GM19023 (cell line): Measurements from ENCODE around the gene PTPRE.

ENCODE experiments used
- ATAC-seq: cut with Tn5 transposase; IDR thresholded peaks from one replicate; pipeline ENCODE4 v1.9.1; 2021; ENCODE audit warnings: mild to moderate bottlenecking, moderate library complexity; ENCODE audit not compliant: unreplicated experiment

The PTPRE gene

GRCh38 chr10:128109707-128110106 is 202.8 kb downstream of the PTPRE start:
- ATAC-seq: no peak

DNA sequence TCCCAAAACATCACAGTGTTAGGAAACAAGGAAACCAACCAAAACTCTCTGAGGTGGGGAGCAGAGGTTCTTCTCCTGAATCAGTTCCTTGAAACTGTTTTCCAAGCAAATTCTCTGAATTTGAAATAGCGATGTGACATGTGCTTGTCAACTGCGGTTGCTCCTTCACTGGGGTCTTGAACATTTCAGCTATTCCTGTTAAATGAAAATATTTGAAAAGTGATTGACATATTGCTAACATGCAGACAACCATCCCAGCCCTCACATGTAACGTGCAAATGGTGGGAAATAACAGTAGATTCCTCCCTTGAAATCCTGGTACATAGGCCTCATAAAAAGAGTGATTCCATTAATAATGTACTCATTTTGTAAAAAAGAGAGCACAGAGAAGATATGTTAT is 203.4 kb downstream of the PTPRE start:
- ATAC-seq: no peak

DNA sequence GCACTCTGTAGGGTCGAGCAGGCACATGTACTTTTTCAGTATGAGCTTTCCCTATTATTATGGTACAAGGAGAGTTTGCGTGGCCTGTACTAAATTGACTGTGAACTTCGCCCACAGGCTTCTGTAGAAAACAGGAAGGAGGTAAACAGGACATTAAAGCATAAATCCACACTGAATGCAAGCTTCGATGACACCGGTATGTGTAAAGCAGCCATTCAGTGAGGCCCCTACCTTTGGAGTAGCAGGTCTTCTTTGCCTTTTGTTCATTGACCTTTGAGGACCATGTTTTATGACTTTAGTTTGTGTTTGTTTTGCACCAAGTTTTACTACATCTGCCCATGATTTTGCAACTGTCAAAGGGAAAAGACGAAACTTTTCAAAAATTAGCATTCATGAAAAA is 204.8 kb downstream of the PTPRE start:
- no peak for ATAC-seq

DNA sequence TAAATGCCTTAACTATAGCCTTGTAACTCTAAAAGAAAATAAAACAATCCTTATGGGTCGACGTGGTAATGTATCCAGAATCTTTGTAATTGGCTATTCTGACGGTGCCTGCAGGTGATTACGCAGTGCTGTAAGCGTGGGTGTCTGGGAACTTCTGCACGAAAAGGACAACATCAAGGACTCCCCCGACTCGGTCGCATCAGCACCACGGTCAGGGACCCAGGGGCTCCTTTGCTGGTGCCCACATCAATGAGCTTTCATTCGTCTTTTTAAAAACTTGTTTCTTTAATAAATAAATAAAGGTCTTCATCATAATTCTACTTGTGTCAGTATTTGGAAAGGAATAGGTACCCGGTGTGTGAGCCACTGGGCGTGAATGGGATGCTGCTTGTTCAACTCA is 206.1 kb downstream of the PTPRE start:
- no peak for ATAC-seq

DNA sequence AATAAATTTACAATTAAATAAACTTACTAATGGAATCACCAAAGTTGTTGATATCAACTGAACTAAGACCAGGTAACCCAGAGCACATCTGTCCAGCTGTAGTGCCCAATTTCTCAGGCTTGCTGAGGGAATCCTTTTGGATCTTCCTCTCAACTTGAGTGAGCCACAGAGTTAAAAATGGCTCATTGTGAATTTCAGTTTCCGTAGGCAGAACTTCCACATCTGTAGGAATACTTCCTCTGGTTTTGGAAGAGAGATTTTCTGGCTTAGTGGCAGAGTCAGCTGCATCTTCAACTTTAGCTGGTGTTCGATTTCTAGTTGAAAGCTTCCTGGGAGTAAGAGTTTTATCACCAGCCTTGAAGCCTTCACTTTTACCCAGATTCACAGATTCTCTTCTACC is 208.0 kb downstream of the PTPRE start:
- ATAC-seq: no peak

- no peak for ATAC-seq
These were observed 208.5 kb downstream of the PTPRE start for GRCh38 chr10:128115356-128115755.

DNA sequence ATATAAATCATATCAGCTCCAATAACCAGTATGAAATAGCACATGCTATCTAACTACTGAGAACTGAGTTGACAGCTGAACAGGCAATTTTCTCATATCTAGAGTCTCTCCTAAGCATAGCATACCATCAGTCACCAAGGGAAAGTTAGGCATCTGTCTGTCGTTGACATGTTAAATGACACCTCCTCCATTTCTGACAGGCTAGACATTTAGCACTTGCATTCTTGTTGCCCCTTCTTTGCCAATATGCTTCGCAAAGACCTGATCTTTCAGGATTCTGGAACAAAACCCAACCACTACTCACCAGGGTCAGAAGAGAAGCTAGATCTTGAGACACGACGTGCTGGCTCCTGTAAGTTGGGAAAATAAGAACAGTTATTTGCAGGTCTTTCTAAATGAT is 209.3 kb downstream of the PTPRE start:
- ATAC-seq: no peak

DNA sequence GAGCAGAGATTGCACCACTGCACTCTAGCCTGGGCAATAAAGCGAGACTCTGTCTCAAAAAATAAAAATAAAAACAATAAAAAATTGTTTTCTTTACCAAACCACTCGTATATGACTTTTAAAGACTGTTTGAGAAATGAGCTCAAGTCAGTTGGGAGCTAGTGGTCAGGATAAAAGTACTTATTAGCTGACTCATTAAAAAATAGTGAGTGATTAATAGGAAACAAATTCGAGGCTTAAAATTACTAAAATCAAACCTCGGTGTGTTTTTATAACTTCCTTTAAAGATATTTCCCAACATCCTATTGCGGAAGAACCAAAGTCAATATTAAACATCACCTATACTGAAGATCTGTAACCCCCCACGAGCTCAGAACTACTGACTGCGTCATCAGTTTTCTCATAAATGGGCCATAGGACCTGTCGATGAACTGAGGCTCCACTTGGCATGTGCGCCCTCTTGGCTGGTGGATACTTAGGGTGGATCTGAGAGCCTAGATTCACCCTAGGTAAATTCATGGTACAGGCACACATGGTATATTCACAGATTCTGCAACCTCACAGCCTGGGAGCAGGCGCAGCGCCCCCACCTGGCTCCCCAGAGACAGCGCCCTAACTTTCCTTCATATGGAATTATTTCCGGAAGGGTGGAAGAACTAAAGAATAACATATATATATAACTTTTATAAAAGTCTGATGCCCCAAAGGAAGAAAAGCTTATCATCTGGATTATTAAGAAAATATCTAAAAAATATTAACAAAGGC is 210.1 kb downstream of the PTPRE start:
- no peak for ATAC-seq

DNA sequence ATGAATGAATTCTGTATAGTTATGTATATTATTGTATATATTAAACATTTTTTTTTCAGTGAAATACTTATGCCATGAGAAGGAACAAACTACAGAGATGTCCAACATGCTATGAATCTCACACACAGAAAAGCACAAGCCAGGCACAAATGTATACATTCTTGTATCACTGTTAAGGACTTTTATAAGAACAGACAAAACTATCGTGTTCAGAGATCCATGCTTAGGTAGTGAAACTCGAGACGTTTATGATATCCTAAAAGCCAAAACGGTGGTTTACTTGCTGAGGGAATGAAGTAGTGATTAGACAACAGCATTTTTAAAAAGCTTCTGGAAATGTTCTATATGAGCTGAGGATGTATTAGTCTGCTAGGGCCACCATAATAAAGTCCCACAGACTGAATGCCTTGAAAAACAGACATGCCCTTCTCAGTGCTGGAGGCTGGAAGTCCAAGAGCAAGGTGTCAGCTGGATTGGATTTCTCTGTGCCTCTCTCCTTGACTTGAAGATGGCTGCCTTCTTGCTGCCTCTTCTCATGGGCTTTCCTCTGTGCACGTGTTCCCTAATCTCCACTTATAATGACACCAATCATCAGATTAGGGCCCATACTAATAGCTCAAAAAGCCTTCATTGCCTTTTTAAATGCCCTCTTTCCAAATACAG is 215.0 kb downstream of the PTPRE start:
- ATAC-seq: no peak

GRCh38 chr10:128122931-128123330 is 216.0 kb downstream of the PTPRE start:
- ATAC-seq: no peak

DNA sequence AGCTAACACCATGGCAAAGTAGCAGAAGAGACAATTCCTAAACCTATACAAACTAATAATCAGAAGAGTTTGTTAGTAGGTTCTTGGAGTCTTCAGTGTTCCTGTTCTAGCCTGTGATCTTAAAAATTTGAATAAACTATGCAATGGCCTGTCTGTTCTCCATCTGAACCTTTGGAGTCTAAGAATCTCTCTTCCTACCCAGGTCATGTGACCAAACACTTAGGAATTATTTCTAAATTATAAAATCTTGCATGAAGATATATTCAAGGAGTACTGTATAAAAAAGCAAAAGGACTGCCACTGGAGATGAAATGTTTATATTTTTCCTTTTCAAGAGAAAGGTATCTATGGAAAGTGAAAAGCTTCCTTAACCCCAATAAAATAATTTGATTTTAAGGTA is 216.9 kb downstream of the PTPRE start:
- no peak for ATAC-seq

GRCh38 chr10:128124813-128125403 is 218.0 kb downstream of the PTPRE start:
- no peak for ATAC-seq

GRCh38 chr10:128125416-128125943 is 218.6 kb downstream of the PTPRE start:
- ATAC-seq: no peak

DNA sequence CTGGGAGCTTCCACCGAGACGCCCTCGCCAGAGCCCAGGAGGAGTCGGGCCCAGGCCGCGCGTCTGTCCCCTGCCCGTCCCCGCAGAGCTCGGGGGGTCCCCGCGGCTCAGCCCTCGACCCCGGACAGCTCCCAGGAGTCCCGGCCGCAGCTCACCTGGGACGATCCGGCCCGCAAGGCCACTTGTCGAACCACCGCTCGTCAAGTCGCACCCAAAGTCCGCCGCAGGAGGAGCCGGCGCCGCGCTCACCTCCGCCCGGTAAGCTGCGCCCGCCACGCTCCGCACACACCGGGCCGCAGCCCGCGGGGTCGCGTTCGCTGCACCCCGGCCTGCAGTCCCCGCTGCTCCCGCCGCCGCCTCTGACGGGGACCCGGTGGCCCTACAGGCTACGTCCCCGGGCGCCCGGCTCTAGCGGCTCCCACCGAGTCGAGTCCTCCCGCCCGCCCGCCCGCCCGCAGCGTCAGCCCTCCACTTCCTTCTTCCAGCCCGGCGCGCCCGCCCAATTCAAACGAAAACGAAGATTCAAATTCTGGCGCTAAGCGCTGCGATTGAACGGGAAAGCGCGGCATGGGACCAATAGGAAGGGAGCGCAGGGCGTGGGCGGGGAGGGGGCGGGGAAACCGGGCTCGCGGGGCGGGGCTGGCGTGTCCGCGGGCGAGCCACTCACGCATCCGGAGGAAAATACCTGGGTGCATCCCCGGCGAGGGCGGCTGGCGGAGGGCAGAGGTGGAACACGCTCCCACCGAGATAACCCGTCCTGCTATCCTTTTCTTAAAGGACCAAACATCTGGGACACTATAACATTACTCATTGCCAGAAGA is 219.3 kb downstream of the PTPRE start, which contains the start of gene MKI67:
Gene MKI67 (minus strand): TSS at position 480 of the 821 bp plus-strand sequence. CDS start 756 bp downstream, outside the sequence.
- peak; percentile 82 for ATAC-seq

DNA sequence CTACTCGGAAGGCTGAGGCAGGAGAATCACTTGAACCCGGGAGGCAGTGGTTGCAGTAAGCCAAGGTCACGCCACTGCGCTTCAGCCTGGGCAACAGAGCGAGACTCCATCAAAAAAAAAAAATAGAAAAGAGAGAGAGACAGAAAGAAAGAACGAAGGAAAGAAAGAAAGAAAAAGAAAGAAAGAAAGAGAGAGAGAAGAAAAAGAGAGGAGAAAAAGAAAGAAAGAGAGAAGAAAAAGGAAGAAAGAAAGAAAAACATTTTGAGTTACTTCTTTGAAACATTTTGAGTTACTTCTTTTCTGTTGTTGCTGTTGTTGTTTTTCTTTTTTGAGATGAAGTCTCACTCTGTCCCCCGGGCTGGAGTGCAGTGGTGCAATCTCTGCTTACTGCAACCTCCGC is 221.7 kb downstream of the PTPRE start:
- no peak for ATAC-seq

GRCh38 chr10:128130051-128130450 is 223.1 kb downstream of the PTPRE start:
- ATAC-seq: no peak
